Measurements from ENCODE around the gene NIFK.
A peak's percentile ranks its signal among the peaks of the same experiment; 100 is the strongest.
"Not testable (repeated sequence)": the region's sequence is repeated elsewhere in the genome, so short reads cannot be mapped to it uniquely, and the experiment has no call there.

NIFK gene

GRCh38 chr2:121734544-121734943 is 2.1 kb downstream of the NIFK start:
- not testable (repeated sequence) for DNase-seq (ENCODE audit: low read depth, low spot score)

- no peak for DNase-seq (ENCODE audit: low read depth, low spot score)
These were observed 5.3 kb downstream of the NIFK start for GRCh38 chr2:121731366-121731765.

GRCh38 chr2:121727950-121728349 is 8.7 kb downstream of the NIFK start:
- DNase-seq (ENCODE audit: low read depth, low spot score): no peak

GRCh38 chr2:121727332-121727731 is 9.3 kb downstream of the NIFK start:
- DNase-seq (ENCODE audit: low read depth, low spot score): no peak

- no peak for DNase-seq (ENCODE audit: low read depth, low spot score)
These were observed 13.4 kb downstream of the NIFK start for GRCh38 chr2:121723316-121723715.

- no peak for DNase-seq (ENCODE audit: low read depth, low spot score)
These were observed 14.2 kb downstream of the NIFK start for GRCh38 chr2:121722479-121722878.

GRCh38 chr2:121721926-121722325 is 14.7 kb downstream of the NIFK start:
- DNase-seq (ENCODE audit: low read depth, low spot score): no peak

GRCh38 chr2:121717529-121717928 is 19.1 kb downstream of the NIFK start:
- DNase-seq (ENCODE audit: low read depth, low spot score): no peak

GRCh38 chr2:121716126-121716525 is 20.5 kb downstream of the NIFK start:
- no peak for DNase-seq (ENCODE audit: low read depth, low spot score)

- not testable (repeated sequence) for DNase-seq (ENCODE audit: low read depth, low spot score)
These were observed 25.2 kb downstream of the NIFK start for GRCh38 chr2:121711481-121711880.

- DNase-seq (ENCODE audit: low read depth, low spot score): no peak
These were observed 26.1 kb downstream of the NIFK start for GRCh38 chr2:121710470-121711170.

GRCh38 chr2:121709776-121710469 is 26.8 kb downstream of the NIFK start:
- no peak for DNase-seq (ENCODE audit: low read depth, low spot score)

GRCh38 chr2:121707920-121708361 is 28.7 kb downstream of the NIFK start:
- no peak for DNase-seq (ENCODE audit: low read depth, low spot score)

- DNase-seq (ENCODE audit: low read depth, low spot score): no peak
These were observed 29.2 kb downstream of the NIFK start for GRCh38 chr2:121707344-121707919.

- DNase-seq (ENCODE audit: low read depth, low spot score): no peak
These were observed 30.7 kb downstream of the NIFK start for GRCh38 chr2:121705958-121706357.

- DNase-seq (ENCODE audit: low read depth, low spot score): no peak
These were observed 31.3 kb downstream of the NIFK start for GRCh38 chr2:121705390-121705789.

GRCh38 chr2:121701761-121702160 is 34.9 kb downstream of the NIFK start:
- not testable (repeated sequence) for DNase-seq (ENCODE audit: low read depth, low spot score)

GRCh38 chr2:121699421-121700333 is 37.0 kb downstream of the NIFK start:
- DNase-seq (ENCODE audit: low read depth, low spot score): peak; percentile 70

- DNase-seq (ENCODE audit: low read depth, low spot score): no peak
These were observed 38.3 kb downstream of the NIFK start for GRCh38 chr2:121698318-121698930.

- DNase-seq (ENCODE audit: low read depth, low spot score): no peak
These were observed 39.5 kb downstream of the NIFK start for GRCh38 chr2:121697108-121697631.

- DNase-seq (ENCODE audit: low read depth, low spot score): no peak
These were observed 40.2 kb downstream of the NIFK start for GRCh38 chr2:121696410-121696930.
